ENCODE measurements around the gene HDAC4.

Gene HDAC4

DNA sequence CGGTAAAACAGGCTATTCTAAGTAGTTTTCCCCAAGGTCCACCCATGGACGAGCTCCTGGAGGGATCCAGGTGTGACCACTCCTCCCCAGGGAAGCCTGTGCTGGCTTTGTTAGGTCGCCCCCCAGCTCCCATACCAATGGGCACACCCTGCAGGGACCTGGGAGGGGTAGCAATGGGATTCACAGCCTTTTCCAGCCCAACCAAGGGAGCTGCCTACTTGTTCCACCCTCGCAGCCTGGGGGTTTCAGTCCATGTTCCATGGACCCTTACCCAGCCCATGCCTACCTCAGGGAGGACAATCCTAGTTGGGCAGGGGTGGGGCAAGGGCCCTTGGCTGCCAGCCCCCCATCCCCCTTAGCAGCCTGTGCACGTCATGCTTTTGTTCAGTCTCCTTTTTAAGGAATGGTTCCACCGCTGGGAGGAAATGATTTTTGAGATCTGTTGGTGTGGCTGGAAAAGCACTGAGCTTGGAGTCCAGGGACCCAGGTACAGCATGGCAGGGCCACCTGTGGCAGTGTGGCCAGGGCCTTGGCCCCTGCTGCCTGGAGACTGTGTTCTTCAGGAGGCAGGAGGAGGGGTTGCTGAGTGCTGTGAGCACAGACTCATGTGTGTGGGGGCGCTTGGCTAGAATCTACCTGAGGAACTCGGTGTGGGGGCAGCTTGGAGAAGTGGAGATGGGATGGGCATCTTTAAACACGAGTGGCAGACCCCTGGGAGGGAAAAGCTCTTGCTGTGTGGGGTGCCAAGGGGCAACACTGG is 386.2 kb downstream of the HDAC4 start:
- no peak overlapping the region for H3K9ac ChIP-seq (ENCODE audit: low read length)
- no peak for TF ChIP-seq EZH2phosphoT487 (IDR thresholded peaks at IDR 0.05; ENCODE audit: low read length)
- TF ChIP-seq, protein P1, sequence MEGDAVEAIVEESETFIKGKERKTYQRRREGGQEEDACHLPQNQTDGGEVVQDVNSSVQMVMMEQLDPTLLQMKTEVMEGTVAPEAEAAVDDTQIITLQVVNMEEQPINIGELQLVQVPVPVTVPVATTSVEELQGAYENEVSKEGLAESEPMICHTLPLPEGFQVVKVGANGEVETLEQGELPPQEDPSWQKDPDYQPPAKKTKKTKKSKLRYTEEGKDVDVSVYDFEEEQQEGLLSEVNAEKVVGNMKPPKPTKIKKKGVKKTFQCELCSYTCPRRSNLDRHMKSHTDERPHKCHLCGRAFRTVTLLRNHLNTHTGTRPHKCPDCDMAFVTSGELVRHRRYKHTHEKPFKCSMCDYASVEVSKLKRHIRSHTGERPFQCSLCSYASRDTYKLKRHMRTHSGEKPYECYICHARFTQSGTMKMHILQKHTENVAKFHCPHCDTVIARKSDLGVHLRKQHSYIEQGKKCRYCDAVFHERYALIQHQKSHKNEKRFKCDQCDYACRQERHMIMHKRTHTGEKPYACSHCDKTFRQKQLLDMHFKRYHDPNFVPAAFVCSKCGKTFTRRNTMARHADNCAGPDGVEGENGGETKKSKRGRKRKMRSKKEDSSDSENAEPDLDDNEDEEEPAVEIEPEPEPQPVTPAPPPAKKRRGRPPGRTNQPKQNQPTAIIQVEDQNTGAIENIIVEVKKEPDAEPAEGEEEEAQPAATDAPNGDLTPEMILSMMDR (IDR thresholded peaks at IDR 0.05; ENCODE audit: low read length) = no peak
- TF ChIP-seq EZH2 (optimal IDR thresholded peaks at IDR 0.05; ENCODE audit: low read depth, low read length) = no peak
- no peaks in the 10 kb centered on the region for H3K4me1 ChIP-seq (ENCODE audit: low read length)
- no peaks in the 10 kb centered on the region for H4K20me1 ChIP-seq (ENCODE audit: insufficient read depth, low read length)
- H3K9me2 ChIP-seq (replicated peaks; ENCODE audit: insufficient read depth, low read length) = no peaks in the 10 kb centered on the region
- H3K36me3 ChIP-seq (replicated peaks; ENCODE audit: insufficient read depth, low read length) = no peaks in the 10 kb centered on the region
- no peaks in the 10 kb centered on the region for H3K79me2 ChIP-seq (ENCODE audit: low read length)
- no peaks in the 10 kb centered on the region for H3F3A ChIP-seq (ENCODE audit: insufficient read depth, low read length)
- H3K27ac ChIP-seq (ENCODE audit: low read length) = no peak overlapping the region
- H3K4me3 ChIP-seq (ENCODE audit: low read length) = no peak overlapping the region
- no peak overlapping the region for H2AFZ ChIP-seq (ENCODE audit: low read length)
- H3K27me3 ChIP-seq (replicated peaks; ENCODE audit: insufficient read depth, low read length) = peaks cover 23% of the 10 kb centered on the region
- H3K9me3 ChIP-seq (replicated peaks; ENCODE audit: insufficient read depth, low read length) = no peaks in the 10 kb centered on the region
- no peak for DNase-seq
- no peak overlapping the region for H3K4me2 ChIP-seq (ENCODE audit: low read depth, low read length)

GRCh38 chr2:239013678-239013976 is 387.2 kb downstream of the HDAC4 start:
- Histone ChIP-seq H3K9me3 (replicated peaks; ENCODE audit: insufficient read depth, low read length) (no peaks in the 10 kb centered on the region), H3K9ac (ENCODE audit: low read length) (no peak overlapping the region), H3K36me3 (replicated peaks; ENCODE audit: insufficient read depth, low read length) (no peaks in the 10 kb centered on the region), H3K79me2 (ENCODE audit: low read length) (no peaks in the 10 kb centered on the region), H4K20me1 (ENCODE audit: insufficient read depth, low read length) (no peaks in the 10 kb centered on the region), H3K27ac (ENCODE audit: low read length) (no peak overlapping the region), H3K4me2 (ENCODE audit: low read depth, low read length) (no peak overlapping the region), H3F3A (ENCODE audit: insufficient read depth, low read length) (no peaks in the 10 kb centered on the region), H3K4me1 (ENCODE audit: low read length) (no peaks in the 10 kb centered on the region), H3K9me2 (replicated peaks; ENCODE audit: insufficient read depth, low read length) (no peaks in the 10 kb centered on the region), H3K27me3 (replicated peaks; ENCODE audit: insufficient read depth, low read length) (peaks cover 32% of the 10 kb centered on the region), H2AFZ (ENCODE audit: low read length) (no peak overlapping the region), H3K4me3 (ENCODE audit: low read length) (no peak overlapping the region)
- no peak for DNase-seq
- TF ChIP-seq EZH2 (optimal IDR thresholded peaks at IDR 0.05; ENCODE audit: low read depth, low read length) (no peak), EZH2phosphoT487 (IDR thresholded peaks at IDR 0.05; ENCODE audit: low read length) (no peak)
- TF ChIP-seq, protein P1 (IDR thresholded peaks at IDR 0.05; ENCODE audit: low read length) = no peak

DNA sequence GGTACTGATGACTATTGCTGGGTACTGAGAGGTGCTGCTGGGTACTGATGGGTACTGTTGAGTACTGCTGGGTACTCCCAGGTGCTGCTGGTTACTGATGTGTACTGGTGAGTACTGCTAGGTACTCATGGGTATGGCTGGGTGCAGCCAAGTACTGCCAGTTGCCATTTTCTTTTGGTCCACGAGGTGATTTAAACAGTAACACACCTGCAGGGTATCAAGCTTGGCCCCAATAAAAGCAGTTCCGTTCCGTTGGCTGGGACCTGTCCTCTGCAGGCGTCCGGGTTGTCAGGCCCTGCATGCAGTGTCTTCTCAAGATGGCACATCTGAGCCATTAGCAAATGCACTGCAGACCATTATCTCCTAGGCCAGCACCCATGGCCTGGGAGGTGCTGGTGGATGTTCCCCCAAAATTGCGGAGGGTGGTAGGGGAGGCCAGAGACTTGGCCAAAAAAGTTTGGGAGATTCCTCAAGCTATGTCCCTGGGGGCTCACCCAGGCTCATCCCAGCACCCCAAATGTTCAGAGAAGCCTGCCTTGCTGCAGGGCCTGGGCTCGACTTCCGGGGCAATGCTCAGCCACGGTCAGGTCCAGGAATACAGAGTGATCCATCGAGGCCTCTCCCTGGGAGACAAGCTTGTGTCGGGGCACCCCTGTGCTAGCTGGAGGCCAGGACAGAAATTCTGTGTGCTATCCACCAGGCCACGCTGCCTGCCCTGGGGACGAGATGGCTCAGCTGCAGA is 387.7 kb downstream of the HDAC4 start:
- H2AFZ ChIP-seq (ENCODE audit: low read length) = no peak overlapping the region
- no peaks in the 10 kb centered on the region for H4K20me1 ChIP-seq (ENCODE audit: insufficient read depth, low read length)
- H3K9me3 ChIP-seq (replicated peaks; ENCODE audit: insufficient read depth, low read length) = no peaks in the 10 kb centered on the region
- no peak for DNase-seq
- no peak overlapping the region for H3K9ac ChIP-seq (ENCODE audit: low read length)
- H3K27me3 ChIP-seq (replicated peaks; ENCODE audit: insufficient read depth, low read length) = peaks cover 37% of the 10 kb centered on the region
- H3K36me3 ChIP-seq (replicated peaks; ENCODE audit: insufficient read depth, low read length) = no peaks in the 10 kb centered on the region
- no peak overlapping the region for H3K4me2 ChIP-seq (ENCODE audit: low read depth, low read length)
- TF ChIP-seq, protein P1 (IDR thresholded peaks at IDR 0.05; ENCODE audit: low read length) = no peak
- no peak for TF ChIP-seq EZH2phosphoT487 (IDR thresholded peaks at IDR 0.05; ENCODE audit: low read length)
- TF ChIP-seq EZH2 (optimal IDR thresholded peaks at IDR 0.05; ENCODE audit: low read depth, low read length) = no peak
- H3K79me2 ChIP-seq (ENCODE audit: low read length) = no peaks in the 10 kb centered on the region
- H3K4me3 ChIP-seq (ENCODE audit: low read length) = no peak overlapping the region
- H3F3A ChIP-seq (ENCODE audit: insufficient read depth, low read length) = no peaks in the 10 kb centered on the region
- H3K9me2 ChIP-seq (replicated peaks; ENCODE audit: insufficient read depth, low read length) = no peaks in the 10 kb centered on the region
- H3K4me1 ChIP-seq (ENCODE audit: low read length) = no peaks in the 10 kb centered on the region
- no peak overlapping the region for H3K27ac ChIP-seq (ENCODE audit: low read length)
